Keratinocyte (primary cell): ENCODE measurements around the gene LAMA2. TPM values are rescaled to one million over a fixed set of nuclear protein-coding genes. Genes with fewer than 3 reads are reported as not detected.

Source experiments
- DNase-seq: peaks from one replicate; pipeline ENCODE4 v3.0.0-alpha.2; 2011; ENCODE audit warnings: low read depth, missing footprints, low spot score
- FAIRE-seq: peaks from 2 replicates; lab custom pipeline; 2011; peaks lifted over from hg19 to GRCh38; lab: Jason Lieb, UNC
- H2AFZ ChIP-seq: 2 replicates; pipeline ENCODE4 v1.6.0; 2012; ENCODE audit warnings: low read length, control low read depth, inconsistent platforms; ENCODE audit not compliant: control insufficient read depth
- H3K27ac ChIP-seq: 2 replicates; pipeline ENCODE4 v1.5.1; 2011; ENCODE audit warnings: low read length; ENCODE audit not compliant: control insufficient read depth, insufficient read depth
- H3K27me3 ChIP-seq: 3 replicates; pipeline ENCODE4 v1.6.0; 2011; ENCODE audit warnings: low read length; ENCODE audit not compliant: control insufficient read depth, insufficient read depth; ENCODE audit errors: extremely low read depth
- H3K36me3 ChIP-seq, 2 experiments: 2 replicates in 1 of 2; 3 replicates in 1 of 2; pipeline ENCODE4 v1.5.1; 2011; ENCODE audit warnings: low read length in 2 of 2, mild to moderate bottlenecking in 1 of 2; ENCODE audit not compliant: control insufficient read depth in 2 of 2, insufficient read depth in 2 of 2; ENCODE audit errors: extremely low read depth in 1 of 2
- H3K4me1 ChIP-seq: 3 replicates; pipeline ENCODE4 v1.5.1; 2011; ENCODE audit warnings: low read length; ENCODE audit not compliant: control insufficient read depth, insufficient read depth; ENCODE audit errors: extremely low read depth
- H3K4me2 ChIP-seq: 3 replicates; pipeline ENCODE4 v1.6.0; 2011; ENCODE audit warnings: low read depth, low read length; ENCODE audit not compliant: control insufficient read depth, insufficient read depth; ENCODE audit errors: extremely low read depth
- H3K4me3 ChIP-seq, 3 experiments: fragments of 200-600 bp in 1 of 3; sonication (generic) in 1 of 3; 2 replicates in 2 of 3; 3 replicates in 1 of 3; pipeline ENCODE4 v1.5.1; 2011 to 2016; ENCODE audit warnings: low read length in 3 of 3, mild to moderate bottlenecking in 3 of 3, control low read depth in 2 of 3, inconsistent platforms in 1 of 3, low read depth in 1 of 3, mixed read lengths in 1 of 3, mixed run types in 1 of 3, moderate library complexity in 1 of 3; ENCODE audit not compliant: control insufficient read depth in 2 of 3, insufficient read depth in 2 of 3; ENCODE audit errors: extremely low read depth in 1 of 3
- H3K79me2 ChIP-seq: 2 replicates; pipeline ENCODE4 v1.6.0; 2012; ENCODE audit warnings: low read length; ENCODE audit not compliant: control insufficient read depth, insufficient read depth
- H3K9ac ChIP-seq: 3 replicates; pipeline ENCODE4 v1.6.0; 2011; ENCODE audit warnings: low read length; ENCODE audit not compliant: control insufficient read depth, insufficient read depth; ENCODE audit errors: extremely low read depth
- H3K9me1 ChIP-seq: 3 replicates; pipeline ENCODE4 v1.6.0; 2011; ENCODE audit warnings: low read length; ENCODE audit not compliant: control insufficient read depth, insufficient read depth; ENCODE audit errors: extremely low read depth
- H3K9me3 ChIP-seq: 2 replicates; pipeline ENCODE4 v1.5.1; 2012; ENCODE audit warnings: low read depth, low read length; ENCODE audit not compliant: control insufficient read depth
- H4K20me1 ChIP-seq: 3 replicates; pipeline ENCODE4 v1.6.0; 2011; ENCODE audit warnings: low read length; ENCODE audit not compliant: control insufficient read depth, insufficient read depth; ENCODE audit errors: extremely low read depth
- EZH2 ChIP-seq: IDR thresholded peaks from one replicate; pipeline ENCODE4 v1.6.1; 2012; ENCODE audit warnings: inconsistent platforms, mild to moderate bottlenecking, low read length, moderate library complexity
- dilution Hi-C: fragments of 300-500 bp; cut with MboI; formaldehyde crosslinking; loops from one replicate; pipeline ENCODE4 v1.7.0; 2020; ENCODE audit warnings: low sequenced_read_pairs; ENCODE audit not compliant: extremely low pct_ligation_motif_present
- polyA plus RNA-seq, 5 experiments: library from polyadenylated mRNA; depleted of rRNA in 3 of 5; stranded (reverse) in 3 of 5; stranded (forward) in 1 of 5; unstranded in 1 of 5; fragments of >200 nt; gene quantifications; 1 replicate in 1 of 5; 2 replicates in 3 of 5; 3 replicates in 1 of 5; pipeline versions ENCODE4 v1.2.1 to v1.2.3, GENCODE V29; 2011 to 2012; ENCODE audit warnings: missing spikeins in 2 of 5, low read depth in 1 of 5, low replicate concordance in 1 of 5
- TF ChIP-seq, protein P1 (sequence below), 3 experiments: IDR thresholded peaks in 1 of 3; conservative IDR thresholded peaks in 1 of 3; optimal IDR thresholded peaks in 1 of 3; 2 replicates in 2 of 3; 3 replicates in 1 of 3; pipeline versions ENCODE3 to v1.5.1; 2011; ENCODE audit warnings: low read length in 3 of 3, mild to moderate bottlenecking in 3 of 3, moderate library complexity in 2 of 3, control low read depth in 1 of 3, inconsistent platforms in 1 of 3; ENCODE audit not compliant: insufficient read depth in 2 of 3; ENCODE audit errors: extremely low read depth in 1 of 3

Gene LAMA2
- polyA plus RNA-seq, 1 donor (not counting 4 experiments of a cell fraction or from before 2014, with no cell fraction given): 1.4 TPM

DNA sequence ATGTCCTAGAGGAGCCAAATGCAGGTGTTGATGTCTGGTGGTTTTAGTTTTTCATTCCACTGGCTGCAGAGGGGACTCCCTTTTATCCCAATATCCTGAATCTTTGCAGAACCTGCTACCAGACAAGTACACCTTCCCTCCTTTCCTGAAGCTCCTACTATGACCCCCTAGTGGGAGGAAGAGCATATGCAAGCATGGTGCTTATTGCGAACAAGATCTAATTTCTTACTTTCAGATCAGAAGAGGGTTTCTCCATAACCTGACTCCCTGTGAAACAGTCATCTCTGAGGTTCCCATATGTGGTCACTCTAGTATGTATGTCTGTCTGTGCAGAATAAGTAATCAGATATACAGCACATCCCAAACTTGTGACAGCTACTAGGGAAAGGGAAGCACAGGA, 549.8 kb downstream of the LAMA2 start:
- no peak overlapping the region for H3K4me3 ChIP-seq
- H3K27ac ChIP-seq: no peak overlapping the region
- H3K9me1 ChIP-seq: no peaks in the 10 kb centered on the region
- no peaks in the 10 kb centered on the region for H3K4me1 ChIP-seq
- no peaks in the 10 kb centered on the region for H3K36me3 ChIP-seq
- H3K9ac ChIP-seq: no peak overlapping the region
- H2AFZ ChIP-seq: no peak overlapping the region
- no peak overlapping the region for H3K4me2 ChIP-seq
- no peaks in the 10 kb centered on the region for H3K9me3 ChIP-seq
- DNase-seq: no peak
- peak; percentile 71 for FAIRE-seq
- H4K20me1 ChIP-seq: no peaks in the 10 kb centered on the region
- no peaks in the 10 kb centered on the region for H3K79me2 ChIP-seq
- H3K27me3 ChIP-seq: no peaks in the 10 kb centered on the region
- TF ChIP-seq, protein P1, sequence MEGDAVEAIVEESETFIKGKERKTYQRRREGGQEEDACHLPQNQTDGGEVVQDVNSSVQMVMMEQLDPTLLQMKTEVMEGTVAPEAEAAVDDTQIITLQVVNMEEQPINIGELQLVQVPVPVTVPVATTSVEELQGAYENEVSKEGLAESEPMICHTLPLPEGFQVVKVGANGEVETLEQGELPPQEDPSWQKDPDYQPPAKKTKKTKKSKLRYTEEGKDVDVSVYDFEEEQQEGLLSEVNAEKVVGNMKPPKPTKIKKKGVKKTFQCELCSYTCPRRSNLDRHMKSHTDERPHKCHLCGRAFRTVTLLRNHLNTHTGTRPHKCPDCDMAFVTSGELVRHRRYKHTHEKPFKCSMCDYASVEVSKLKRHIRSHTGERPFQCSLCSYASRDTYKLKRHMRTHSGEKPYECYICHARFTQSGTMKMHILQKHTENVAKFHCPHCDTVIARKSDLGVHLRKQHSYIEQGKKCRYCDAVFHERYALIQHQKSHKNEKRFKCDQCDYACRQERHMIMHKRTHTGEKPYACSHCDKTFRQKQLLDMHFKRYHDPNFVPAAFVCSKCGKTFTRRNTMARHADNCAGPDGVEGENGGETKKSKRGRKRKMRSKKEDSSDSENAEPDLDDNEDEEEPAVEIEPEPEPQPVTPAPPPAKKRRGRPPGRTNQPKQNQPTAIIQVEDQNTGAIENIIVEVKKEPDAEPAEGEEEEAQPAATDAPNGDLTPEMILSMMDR (optimal IDR thresholded peaks at IDR 0.05 in 1 of 3, IDR thresholded peaks at IDR 0.05 in 1 of 3, conservative IDR thresholded peaks at IDR 0.05 in 1 of 3; ENCODE audit: extremely low read depth in 1 of 3, insufficient read depth in 2 of 3, low read length in 3 of 3): peak in 2 of 3 experiments; percentile 41 to 45
- no peak for TF ChIP-seq EZH2
- dilution Hi-C loops: no loop called here

GRCh38 chr6:129434091-129434490, 551.2 kb downstream of the LAMA2 start:
- no peaks in the 10 kb centered on the region for H3K9me3 ChIP-seq
- H3K27me3 ChIP-seq: no peaks in the 10 kb centered on the region
- H3K4me3 ChIP-seq: no peak overlapping the region
- TF ChIP-seq, protein P1 (optimal IDR thresholded peaks at IDR 0.05 in 1 of 3, IDR thresholded peaks at IDR 0.05 in 1 of 3, conservative IDR thresholded peaks at IDR 0.05 in 1 of 3; ENCODE audit: extremely low read depth in 1 of 3, insufficient read depth in 2 of 3, low read length in 3 of 3): no peak
- no peak for TF ChIP-seq EZH2
- H3K9ac ChIP-seq: no peak overlapping the region
- no peak overlapping the region for H3K4me2 ChIP-seq
- H3K9me1 ChIP-seq: no peaks in the 10 kb centered on the region
- no peak overlapping the region for H3K27ac ChIP-seq
- H3K79me2 ChIP-seq: no peaks in the 10 kb centered on the region
- H3K36me3 ChIP-seq: no peaks in the 10 kb centered on the region
- H2AFZ ChIP-seq: no peak overlapping the region
- no peaks in the 10 kb centered on the region for H3K4me1 ChIP-seq
- H4K20me1 ChIP-seq: no peaks in the 10 kb centered on the region
- DNase-seq (no peak), FAIRE-seq (no peak)
- dilution Hi-C loops: no loop called here
